H1 (cell line): ENCODE measurements around the gene C20orf173. TPM values are rescaled to one million over a fixed set of nuclear protein-coding genes. Genes with fewer than 3 reads are reported as not detected.
A peak's percentile ranks its signal among the peaks of the same experiment; 100 is the strongest.

Source experiments
- CTCF ChIA-PET: fragments of 300-600 bp; sonication (Branson Sonifier 250); formaldehyde crosslinking; loops from one replicate; lab custom pipeline; 2021; ENCODE audit not compliant: partially characterized antibody; lab: Charles Lee
- POLR2A ChIA-PET: fragments of 300-600 bp; sonication (Branson Sonifier 250); formaldehyde crosslinking; loops from one replicate; lab custom pipeline; 2021; ENCODE audit warnings: inconsistent platforms; ENCODE audit not compliant: partially characterized antibody; lab: Charles Lee
- DNase-seq, 2 experiments: peaks; one replicate each; pipeline versions ENCODE4 v3.0.0 to v3.0.0-alpha.2; 2010 to 2022; ENCODE audit warnings: low spot score in 2 of 2, low read depth in 1 of 2, mixed read lengths in 1 of 2
- FAIRE-seq: peaks from 2 replicates; lab custom pipeline; 2011; peaks lifted over from hg19 to GRCh38; lab: Jason Lieb, UNC
- H2AFZ ChIP-seq: 2 replicates; pipeline ENCODE4 v1.8.1; 2012; ENCODE audit warnings: low read length, inconsistent platforms
- H2AK5ac ChIP-seq: 2 replicates; pipeline ENCODE4 v1.6.1; 2013; ENCODE audit warnings: low read depth, low read length
- H2BK120ac ChIP-seq: replicated peaks from 2 replicates; pipeline ENCODE3; 2013; ENCODE audit warnings: low read depth, low read length, inconsistent platforms
- H2BK12ac ChIP-seq: 2 replicates; pipeline ENCODE4 v1.6.1; 2013; ENCODE audit warnings: low read depth, low read length
- H2BK15ac ChIP-seq: 2 replicates; pipeline ENCODE4 v1.6.1; 2013; ENCODE audit warnings: low read length
- H2BK20ac ChIP-seq: 2 replicates; pipeline ENCODE4 v1.6.1; 2013; ENCODE audit warnings: low read length
- H2BK5ac ChIP-seq: 2 replicates; pipeline ENCODE4 v1.6.1; 2013; ENCODE audit warnings: low read depth, low read length
- H3K14ac ChIP-seq: 2 replicates; pipeline ENCODE4 v1.6.1; 2013; ENCODE audit warnings: inconsistent platforms; ENCODE audit not compliant: insufficient read length
- H3K18ac ChIP-seq: 2 replicates; pipeline ENCODE4 v1.6.1; 2013; ENCODE audit warnings: low read length; ENCODE audit errors: extremely low read depth
- H3K23ac ChIP-seq: 2 replicates; pipeline ENCODE4 v1.6.1; 2013; ENCODE audit warnings: inconsistent platforms; ENCODE audit not compliant: insufficient read length
- H3K23me2 ChIP-seq: 2 replicates; pipeline ENCODE4 v1.6.1; 2013; ENCODE audit warnings: low read depth, low read length
- H3K27ac ChIP-seq: 2 replicates; pipeline ENCODE4 v1.6.1; 2011; ENCODE audit warnings: low read depth, low read length, inconsistent platforms
- H3K27me3 ChIP-seq, 4 experiments: replicated peaks in 1 of 4; 1 replicate in 1 of 4; 2 replicates in 3 of 4; pipeline versions ENCODE4 v1.6.1 to v1.8.1; 2011 to 2013; ENCODE audit warnings: low read length in 3 of 4, mild to moderate bottlenecking in 3 of 4, inconsistent platforms in 2 of 4, mixed read lengths in 2 of 4, moderate library complexity in 1 of 4; ENCODE audit not compliant: control insufficient read depth in 3 of 4, insufficient read depth in 3 of 4; ENCODE audit errors: extremely low read depth in 1 of 4
- H3K36me3 ChIP-seq, 4 experiments: 2 replicates each; pipeline versions ENCODE4 v1.6.1 to v1.8.1; 2011 to 2013; ENCODE audit warnings: mild to moderate bottlenecking in 4 of 4, low read length in 3 of 4, moderate library complexity in 2 of 4, control low read depth in 1 of 4, inconsistent platforms in 1 of 4; ENCODE audit not compliant: insufficient read depth in 4 of 4, control insufficient read depth in 2 of 4
- H3K4ac ChIP-seq: replicated peaks from 2 replicates; pipeline ENCODE3; 2013; ENCODE audit warnings: low read length, low read depth, mixed read lengths, inconsistent platforms; ENCODE audit not compliant: insufficient read length
- H3K4me1 ChIP-seq, 4 experiments: replicated peaks in 1 of 4; 1 replicate in 1 of 4; 2 replicates in 3 of 4; pipeline versions ENCODE4 v1.6.1 to v1.8.1; 2011 to 2013; ENCODE audit warnings: low read length in 3 of 4, inconsistent platforms in 2 of 4, mixed read lengths in 1 of 4; ENCODE audit not compliant: insufficient read depth in 4 of 4, control insufficient read depth in 3 of 4
- H3K4me2 ChIP-seq, 2 experiments: 2 replicates each; pipeline versions ENCODE4 v1.6.1 to v1.8.1; 2011 to 2013; ENCODE audit warnings: low read depth in 2 of 2, low read length in 2 of 2, control low read depth in 1 of 2, inconsistent platforms in 1 of 2, mild to moderate bottlenecking in 1 of 2; ENCODE audit not compliant: insufficient read depth in 1 of 2
- H3K4me3 ChIP-seq, 4 experiments: fragments of 200-600, 300-600 bp in 1 of 4; sonication (generic), shearing (Covaris generic), sonication (Bioruptor Twin) in 1 of 4; 2 replicates each; pipeline versions ENCODE4 v1.5.1 to v1.8.1; 2011 to 2016; ENCODE audit warnings: low read length in 4 of 4, low read depth in 3 of 4, control low read depth in 2 of 4, inconsistent platforms in 2 of 4, mild to moderate bottlenecking in 2 of 4, mixed read lengths in 1 of 4, moderate library complexity in 1 of 4; ENCODE audit not compliant: insufficient read depth in 2 of 4; ENCODE audit errors: extremely low read depth in 1 of 4
- H3K56ac ChIP-seq: replicated peaks from 2 replicates; pipeline ENCODE3; 2013; ENCODE audit warnings: low read depth, mild to moderate bottlenecking, mixed read lengths, low read length, inconsistent platforms; ENCODE audit not compliant: insufficient read length
- H3K79me1 ChIP-seq: 2 replicates; pipeline ENCODE4 v1.6.1; 2013; ENCODE audit warnings: low read depth, low read length, control low read depth
- H3K79me2 ChIP-seq, 2 experiments: 2 replicates each; pipeline versions ENCODE4 v1.6.1 to v1.8.1; 2012 to 2013; ENCODE audit warnings: low read length in 2 of 2, mild to moderate bottlenecking in 2 of 2, inconsistent platforms in 1 of 2; ENCODE audit not compliant: insufficient read depth in 2 of 2, control insufficient read depth in 1 of 2
- H3K9ac ChIP-seq, 4 experiments: replicated peaks in 1 of 4; 1 replicate in 1 of 4; 2 replicates in 3 of 4; pipeline versions ENCODE4 v1.6.1 to v1.8.1; 2011 to 2013; ENCODE audit warnings: low read depth in 3 of 4, low read length in 3 of 4, control low read depth in 2 of 4, mild to moderate bottlenecking in 2 of 4, moderate library complexity in 2 of 4, inconsistent platforms in 1 of 4; ENCODE audit errors: extremely low read depth in 1 of 4
- H3K9me3 ChIP-seq, 2 experiments: 2 replicates each; pipeline versions ENCODE4 v1.6.1 to v1.8.1; 2012 to 2013; ENCODE audit warnings: mild to moderate bottlenecking in 2 of 2, moderate library complexity in 2 of 2, control low read depth in 1 of 2, inconsistent platforms in 1 of 2, low read depth in 1 of 2, low read length in 1 of 2, mixed read lengths in 1 of 2; ENCODE audit not compliant: insufficient read depth in 2 of 2
- H4K20me1 ChIP-seq, 2 experiments: replicated peaks in 1 of 2; 2 replicates each; pipeline versions ENCODE3 to v1.8.1; 2011 to 2013; ENCODE audit warnings: inconsistent platforms in 2 of 2, low read length in 2 of 2, mild to moderate bottlenecking in 1 of 2; ENCODE audit not compliant: insufficient read depth in 2 of 2, control insufficient read depth in 1 of 2
- H4K5ac ChIP-seq: 2 replicates; pipeline ENCODE4 v1.6.1; 2013; ENCODE audit warnings: low read length, low read depth, mixed read lengths, inconsistent platforms; ENCODE audit not compliant: insufficient read length
- H4K8ac ChIP-seq: 2 replicates; pipeline ENCODE4 v1.8.0; 2013; ENCODE audit warnings: mild to moderate bottlenecking, moderate library complexity, low read length, inconsistent platforms; ENCODE audit not compliant: insufficient read depth; ENCODE audit errors: extremely low read depth
- H4K91ac ChIP-seq: replicated peaks from 2 replicates; pipeline ENCODE3; 2013; ENCODE audit warnings: low read length, mixed read lengths, inconsistent platforms; ENCODE audit not compliant: insufficient read length
- CBX8 ChIP-seq: fragments of 300-800, 300-1000 bp; sonication (generic); IDR thresholded peaks from 2 replicates; pipeline ENCODE4 v1.7.1; 2016; ENCODE audit warnings: low read depth, low read length, borderline replicate concordance
- CREB1 ChIP-seq: IDR thresholded peaks from 2 replicates; pipeline ENCODE4 v1.6.1; 2012; ENCODE audit warnings: inconsistent platforms
- CTCF ChIP-seq, 3 experiments: IDR thresholded peaks; 1 replicate in 2 of 3; 2 replicates in 1 of 3; pipeline versions ENCODE4 v1.5.1 to v1.6.1; 2011; ENCODE audit warnings: low read length in 3 of 3, mild to moderate bottlenecking in 3 of 3, inconsistent platforms in 2 of 3, low read depth in 1 of 3, moderate library complexity in 1 of 3; ENCODE audit not compliant: insufficient read depth in 1 of 3; ENCODE audit errors: control extremely low read depth in 1 of 3
- EZH2 ChIP-seq: fragments of 200-600 bp; sonication (generic); IDR thresholded peaks from 2 replicates; pipeline ENCODE4 v1.7.1; 2012; ENCODE audit warnings: low read depth, mild to moderate bottlenecking, moderate library complexity, low read length, inconsistent platforms; ENCODE audit not compliant: severe bottlenecking
- HDAC2 ChIP-seq, 2 experiments: fragments of 300-600 bp in 1 of 2; sonication (generic) in 1 of 2; IDR thresholded peaks; 2 replicates each; pipeline ENCODE4 v1.6.1; 2011 to 2012; ENCODE audit warnings: low read depth in 2 of 2, low read length in 2 of 2, mild to moderate bottlenecking in 2 of 2, moderate library complexity in 2 of 2, borderline replicate concordance in 1 of 2, inconsistent platforms in 1 of 2
- POLR2AphosphoS5 ChIP-seq: IDR thresholded peaks from 2 replicates; pipeline ENCODE4 v1.6.1; 2011; ENCODE audit warnings: low read depth, low read length
- RAD21 ChIP-seq, 2 experiments: IDR thresholded peaks in 1 of 2; conservative IDR thresholded peaks in 1 of 2; 2 replicates each; pipeline ENCODE4 v1.6.1; 2011; ENCODE audit warnings: low read depth in 2 of 2, low read length in 2 of 2, improper control_type of control experiment in 1 of 2, inconsistent platforms in 1 of 2, mild to moderate bottlenecking in 1 of 2, moderate library complexity in 1 of 2
- SAP30 ChIP-seq: fragments of 300-600 bp; sonication (generic); IDR thresholded peaks from 2 replicates; pipeline ENCODE4 v1.7.1; 2012; ENCODE audit warnings: low read length, moderate library complexity, mild to moderate bottlenecking, inconsistent platforms; ENCODE audit not compliant: insufficient read depth, insufficient replicate concordance
- SIX5 ChIP-seq: IDR thresholded peaks from 2 replicates; pipeline ENCODE4 v1.6.1; 2011; ENCODE audit warnings: mild to moderate bottlenecking, low read depth, low read length
- ZNF274 ChIP-seq: IDR thresholded peaks from 2 replicates; pipeline ENCODE4 v1.7.0; 2012; ENCODE audit warnings: low read length, borderline replicate concordance; ENCODE audit errors: extremely low read depth
- WGBS, 2 experiments: shearing (Covaris generic) in 1 of 2; methylation state at CpG; one replicate each; pipeline versions ENCODE4 v1.1.6 to v1.1.7; 2013 to 2015; ENCODE audit warnings: low lambda C conversion rate in 2 of 2, mixed read lengths in 2 of 2, inconsistent platforms in 1 of 2, low coverage in 1 of 2, missing lambda C conversion rate in 1 of 2; ENCODE audit not compliant: insufficient replicate concordance in 2 of 2, insufficient coverage in 1 of 2, insufficient read length in 1 of 2; ENCODE audit errors: extremely low coverage in 1 of 2, missing lambda C conversion rate in 1 of 2; 5-methylcytosine and 5-hydroxymethylcytosine counted together
- polyA plus RNA-seq, 7 experiments: library from polyadenylated mRNA; depleted of rRNA in 3 of 7; stranded (reverse) in 5 of 7; unstranded in 2 of 7; fragments of >200 nt in 5 of 7; fragments of 200-250 nt in 2 of 7; gene quantifications; 1 replicate in 5 of 7; 2 replicates in 1 of 7; 4 replicates in 1 of 7; pipeline versions ENCODE4 v1.2.1 to v1.2.3, GENCODE V29; 2011 to 2013; ENCODE audit warnings: missing spikeins in 2 of 7, mixed read lengths in 2 of 7
- total RNA-seq: library from RNA; stranded (reverse); fragmentation: NEBNext Ultra II Directional; extraction: Animal tissue kit (Norgen Biotek cat#: 25700); gene quantifications from 2 replicates; pipeline ENCODE4 v1.2.1, GENCODE V29; 2021

Gene C20orf173
- total and polyA plus RNA-seq, 2 of the 8 experiments (the other 6 are each of a cell fraction or from before 2014, with no cell fraction given) = not detected

- no peak overlapping the region; a peak in 1 of 7 replicates for H3K9ac ChIP-seq
- H2BK120ac ChIP-seq = no peak overlapping the region
- H2AFZ ChIP-seq = no peak overlapping the region
- no peaks in the 10 kb centered on the region for H3K23me2 ChIP-seq
- no peaks in the 10 kb centered on the region for H4K20me1 ChIP-seq
- H3K4me1 ChIP-seq = no peaks in the 10 kb centered on the region
- no peak overlapping the region for H2BK5ac ChIP-seq
- DNase-seq (no peak), FAIRE-seq (peak; percentile 81)
- H4K8ac ChIP-seq = no peak overlapping the region
- no peak overlapping the region for H3K18ac ChIP-seq
- no peak overlapping the region for H4K5ac ChIP-seq
- no peak overlapping the region for H3K14ac ChIP-seq
- no peak overlapping the region for H3K27ac ChIP-seq
- ChIA-PET CTCF (interaction anchor here (0.6 to 2.1 kb wide), 11 partner anchors 10 to 98 kb away, joined by 3 to 20 read pairs (median 5); no protein-coding TSS in a partner anchor), POLR2A (interaction anchor here (0.6 to 1.5 kb wide), 4 partner anchors 10 to 97 kb away, joined by 3 read pairs; no protein-coding TSS in a partner anchor)
- 40% methylated on average over 2 of the region's 2 CpGs; no CpG with 5 or more reads in 1 of the 2 experiments for WGBS, 2 experiments
- H2AK5ac ChIP-seq = no peak overlapping the region
- H2BK15ac ChIP-seq = no peak overlapping the region
- H3K27me3 ChIP-seq = no peaks in the 10 kb centered on the region
- no peak overlapping the region for H3K4me3 ChIP-seq
- no peaks in the 10 kb centered on the region for H3K79me1 ChIP-seq
- no peaks in the 10 kb centered on the region for H3K79me2 ChIP-seq
- H2BK12ac ChIP-seq = 0 out of 2 replicates have a peak overlapping the region, but pooled peaks have one; percentile 60
- no peak overlapping the region for H2BK20ac ChIP-seq
- no peak overlapping the region for H3K56ac ChIP-seq
- no peaks in the 10 kb centered on the region for H3K36me3 ChIP-seq
- H3K4ac ChIP-seq = no peak overlapping the region
- H3K23ac ChIP-seq = no peak overlapping the region
- no peak overlapping the region for H3K4me2 ChIP-seq
- no peak overlapping the region for H4K91ac ChIP-seq
- H3K9me3 ChIP-seq = 0 out of 4 replicates have a peak, but pooled peaks cover 0 to 2% of the 10 kb centered on the region in 2 experiments
- TF ChIP-seq RAD21 (IDR thresholded peaks at IDR 0.05 in 1 of 2, conservative IDR thresholded peaks at IDR 0.05 in 1 of 2; ENCODE audit: low read depth in 2 of 2, low read length in 2 of 2) = peak; percentile 47 to 66
- TF ChIP-seq CTCF (IDR thresholded peaks at IDR 0.05; ENCODE audit: control extremely low read depth in 1 of 3, insufficient read depth in 1 of 3, low read depth in 1 of 3, low read length in 3 of 3) = peak; percentile 44 to 66 (median 57)
- peak; percentile 40; the same call in 1 of the 2 replicates for TF ChIP-seq CREB1
- TF ChIP-seq CBX8 = no peak
- TF ChIP-seq HDAC2 (IDR thresholded peaks at IDR 0.05; ENCODE audit: borderline replicate concordance in 1 of 2, low read depth in 2 of 2, low read length in 2 of 2) = no peak
- TF ChIP-seq ZNF274 = no peak
- no peak for TF ChIP-seq SAP30
- TF ChIP-seq EZH2 = no peak
- no peak for TF ChIP-seq SIX5
- no peak for TF ChIP-seq POLR2AphosphoS5
Observed at GRCh38 chr20:35568645-35569044, 39.2 kb upstream of the C20orf173 start.
